CD14-positive monocyte (primary cell): ENCODE data around the gene TOR1AIP1. TPM values are rescaled to one million over a fixed set of nuclear protein-coding genes. Genes with fewer than 3 reads are reported as not detected.
A peak's percentile ranks its signal among the peaks of the same experiment; 100 is the strongest.

Source experiments
- DNase-seq, 3 donors: peaks; one replicate each; pipeline ENCODE4 v3.0.0-alpha.2; 2011 to 2022
- H2AFZ ChIP-seq: 2 replicates; pipeline ENCODE4 v1.6.0; 2012; ENCODE audit warnings: mild to moderate bottlenecking, low read depth, low read length, inconsistent platforms; ENCODE audit not compliant: insufficient read depth, poor library complexity, severe bottlenecking
- H3K27ac ChIP-seq, 2 donors: 1 replicate in 1 of 2; 2 replicates in 1 of 2; pipeline ENCODE4 v1.5.1; 2012 to 2013; ENCODE audit warnings: low read length in 2 of 2, control low read depth in 1 of 2, inconsistent platforms in 1 of 2, low read depth in 1 of 2, mild to moderate bottlenecking in 1 of 2
- H3K27me3 ChIP-seq, 2 donors: one replicate each; pipeline versions ENCODE4 v1.6.0 to v1.6.1; 2011 to 2013; ENCODE audit warnings: low read length in 2 of 2; ENCODE audit not compliant: control insufficient read depth in 2 of 2, insufficient read depth in 2 of 2
- H3K36me3 ChIP-seq, 2 donors: replicated peaks in 1 of 2; 1 replicate in 1 of 2; 2 replicates in 1 of 2; pipeline versions ENCODE4 v1.5.1 to v1.6.1; 2012 to 2013; ENCODE audit warnings: low read length in 2 of 2, control low read depth in 1 of 2, inconsistent platforms in 1 of 2, mild to moderate bottlenecking in 1 of 2; ENCODE audit not compliant: insufficient read depth in 2 of 2, control insufficient read depth in 1 of 2
- H3K4me1 ChIP-seq, 2 donors: 1 replicate in 1 of 2; 2 replicates in 1 of 2; pipeline versions ENCODE4 v1.5.1 to v1.6.1; 2012 to 2013; ENCODE audit warnings: low read length in 2 of 2, control low read depth in 1 of 2, inconsistent platforms in 1 of 2, mild to moderate bottlenecking in 1 of 2, moderate library complexity in 1 of 2; ENCODE audit not compliant: insufficient read depth in 2 of 2, control insufficient read depth in 1 of 2
- H3K4me2 ChIP-seq: replicated peaks from 2 replicates; pipeline ENCODE3; 2012; ENCODE audit warnings: low read length, moderate library complexity, mild to moderate bottlenecking; ENCODE audit not compliant: poor library complexity, severe bottlenecking; ENCODE audit errors: extremely low read depth
- H3K4me3 ChIP-seq, 3 experiments: fragments of 200-600 bp in 1 of 3; sonication (generic) in 1 of 3; replicated peaks in 1 of 3; 1 replicate in 2 of 3; 2 replicates in 1 of 3; pipeline ENCODE4 v1.5.1; 2011 to 2013; ENCODE audit warnings: low read length in 3 of 3, mild to moderate bottlenecking in 3 of 3, control low read depth in 2 of 3, low read depth in 2 of 3, inconsistent platforms in 1 of 3, moderate library complexity in 1 of 3
- H3K79me2 ChIP-seq: 2 replicates; pipeline ENCODE4 v1.6.0; 2012; ENCODE audit warnings: mild to moderate bottlenecking, control low read depth, inconsistent platforms, low read length, moderate library complexity; ENCODE audit not compliant: insufficient read depth
- H3K9ac ChIP-seq: 2 replicates; pipeline ENCODE4 v1.6.0; 2017; ENCODE audit warnings: low read length, mild to moderate bottlenecking; ENCODE audit not compliant: insufficient read depth, poor library complexity, severe bottlenecking
- H3K9me3 ChIP-seq, 2 donors: replicated peaks in 1 of 2; 1 replicate in 1 of 2; 2 replicates in 1 of 2; pipeline versions ENCODE4 v1.5.1 to v1.6.1; 2012 to 2013; ENCODE audit warnings: low read length in 2 of 2, control low read depth in 1 of 2; ENCODE audit not compliant: control insufficient read depth in 1 of 2, insufficient read depth in 1 of 2
- H4K20me1 ChIP-seq: 2 replicates; pipeline ENCODE4 v1.6.0; 2012; ENCODE audit warnings: mild to moderate bottlenecking, low read length, control low read depth, moderate library complexity; ENCODE audit not compliant: insufficient read depth
- H3K27ac Mint-ChIP-seq, 7 donors: one replicate each; pipeline ENCODE4 v1.8.0; 2020; ENCODE audit warnings: mild to moderate bottlenecking in 7 of 7, mixed read lengths in 7 of 7, moderate library complexity in 6 of 7, inconsistent platforms in 2 of 7
- H3K27me3 Mint-ChIP-seq, 3 donors: one replicate each; pipeline ENCODE4 v1.8.0; 2021 to 2022; ENCODE audit warnings: low read depth in 3 of 3, mild to moderate bottlenecking in 3 of 3, mixed read lengths in 3 of 3, moderate library complexity in 3 of 3, inconsistent platforms in 1 of 3
- H3K36me3 Mint-ChIP-seq, 2 donors: one replicate each; pipeline ENCODE4 v1.8.0; 2020; ENCODE audit warnings: mixed read lengths in 2 of 2, inconsistent platforms in 1 of 2, mild to moderate bottlenecking in 1 of 2
- H3K4me1 Mint-ChIP-seq: one replicate; pipeline ENCODE4 v1.8.0; 2020; ENCODE audit warnings: mild to moderate bottlenecking, mixed read lengths
- H3K4me3 Mint-ChIP-seq, 2 donors: one replicate each; pipeline ENCODE4 v1.8.0; 2020; ENCODE audit warnings: mild to moderate bottlenecking in 2 of 2, mixed read lengths in 2 of 2, moderate library complexity in 1 of 2
- H3K9me3 Mint-ChIP-seq, 7 donors: one replicate each; pipeline ENCODE4 v1.8.0; 2020 to 2022; ENCODE audit warnings: mixed read lengths in 7 of 7, mild to moderate bottlenecking in 6 of 7, moderate library complexity in 6 of 7, inconsistent platforms in 2 of 7
- CTCF ChIP-seq: fragments of 200-600 bp; IDR thresholded peaks from one replicate; pipeline ENCODE4 v1.8.0; 2022; ENCODE audit warnings: antibody characterized with exemption, mild to moderate bottlenecking
- WGBS: methylation state at CpG from one replicate; pipeline ENCODE4 v1.1.5; 2013; ENCODE audit warnings: missing lambda C conversion rate; ENCODE audit not compliant: insufficient coverage; 5-methylcytosine and 5-hydroxymethylcytosine counted together
- intact Hi-C, 2 donors: fragments of 100-400 bp; cut with micrococcal nuclease; formaldehyde crosslinking; loops; one replicate each; pipeline versions ENCODE4 v1.15.0 to v1.15.1; 2023
- polyA plus RNA-seq, 3 donors: library from polyadenylated mRNA; depleted of rRNA in 1 of 3; unstranded in 2 of 3; stranded (reverse) in 1 of 3; fragments of 300-500 nt in 2 of 3; fragments of >200 nt in 1 of 3; fragmentation: Illumina TruSeq in 2 of 3; gene quantifications; 1 replicate in 2 of 3; 2 replicates in 1 of 3; pipeline ENCODE4 v1.2.3, GENCODE V29; 2012 to 2021

Gene TOR1AIP1
- polyA plus RNA-seq, 3 donors: 18.8 to 114 (median 77.5) TPM

GRCh38 chr1:179966551-179966950 is 84.5 kb downstream of the TOR1AIP1 start:
- peaks cover 0 to 13% of the 10 kb centered on the region in 2 donors for H3K36me3 ChIP-seq
- intact Hi-C loops: no loop called here

GRCh38 chr1:179968284-179968993 is 86.4 kb downstream of the TOR1AIP1 start:
- Histone ChIP-seq H3K4me2 (no peak overlapping the region), H3K4me1 (peaks cover 15 to 19% of the 10 kb centered on the region in 2 donors), H3K27me3 (no peaks in the 10 kb centered on the region), H3K4me3 (no peak overlapping the region), H3K9me3 (peaks cover 0 to 10% of the 10 kb centered on the region in 2 donors), H3K27ac (peak overlapping the region in 1 of 2 donors; percentile 55), H4K20me1 (peaks cover 94% of the 10 kb centered on the region), H3K9ac (no peak overlapping the region), H3K79me2 (peaks cover 100% of the 10 kb centered on the region), H2AFZ (no peak overlapping the region), H3K36me3 (peaks cover 0 to 10% of the 10 kb centered on the region in 2 donors)
- H3K4me1 Mint-ChIP-seq: peaks cover 45% of the 10 kb centered on the region
- H3K9me3 Mint-ChIP-seq: peaks cover 0 to 9% (median 0%) of the 10 kb centered on the region in 7 donors
- no peaks in the 10 kb centered on the region for H3K27me3 Mint-ChIP-seq
- H3K4me3 Mint-ChIP-seq: no peak overlapping the region
- TF ChIP-seq CTCF: no peak
- intact Hi-C loops: no loop called here
- 100% methylated on average over 2 of the region's 6 CpGs for WGBS
- no peak for DNase-seq
- peaks cover 8% of the 10 kb centered on the region in 2 donors for H3K36me3 Mint-ChIP-seq
- peak overlapping the region in 1 of 7 donors; percentile 28 for H3K27ac Mint-ChIP-seq

More at GRCh38 chr1:179966551-179966950, 84.5 kb downstream of the TOR1AIP1 start:
- no peak overlapping the region for H3K4me3 Mint-ChIP-seq
- H3K9ac ChIP-seq: no peak overlapping the region
- H3K27ac Mint-ChIP-seq: no peak overlapping the region
- peaks cover 14% of the 10 kb centered on the region in 2 donors for H3K4me1 ChIP-seq
- peaks cover 45% of the 10 kb centered on the region for H3K4me1 Mint-ChIP-seq
- peaks cover 0 to 10% of the 10 kb centered on the region in 2 donors for H3K9me3 ChIP-seq
- H3K4me2 ChIP-seq: no peak overlapping the region
- no peak overlapping the region for H3K4me3 ChIP-seq
- H3K9me3 Mint-ChIP-seq: peaks cover 0 to 9% (median 2%) of the 10 kb centered on the region in 7 donors
- no peaks in the 10 kb centered on the region for H3K27me3 Mint-ChIP-seq
- TF ChIP-seq CTCF: no peak
- no peaks in the 10 kb centered on the region for H3K27me3 ChIP-seq
- no peak overlapping the region for H2AFZ ChIP-seq
- peaks cover 100% of the 10 kb centered on the region for H3K79me2 ChIP-seq
- H4K20me1 ChIP-seq: peaks cover 94% of the 10 kb centered on the region
- H3K27ac ChIP-seq: no peak overlapping the region
- peaks cover 10% of the 10 kb centered on the region in 2 donors for H3K36me3 Mint-ChIP-seq
- no peak for DNase-seq
